ENCODE measurements around the gene H2AZ2.
"Not testable (repeated sequence)": the region's sequence is repeated elsewhere in the genome, so short reads cannot be mapped to it uniquely, and the experiment has no call there.

- TF ChIP-seq EP300, CTCF (IDR thresholded peaks at IDR 0.05): not testable (repeated sequence)
These were observed 62.7 kb downstream of the H2AZ2 start for GRCh38 chr7:44785218-44785617.

All from gastroesophageal sphincter (tissue), 3 donors.